Measurements from ENCODE around the gene GPANK1. TPM values are rescaled to one million over a fixed set of nuclear protein-coding genes. Genes with fewer than 3 reads are reported as not detected.

Gene GPANK1
- total and polyA plus RNA-seq, 9 of the 15 experiments (the other 6 are each of a cell fraction or from before 2014, with no cell fraction given), result 32.2 to 111 (median 46.3) TPM

DNA sequence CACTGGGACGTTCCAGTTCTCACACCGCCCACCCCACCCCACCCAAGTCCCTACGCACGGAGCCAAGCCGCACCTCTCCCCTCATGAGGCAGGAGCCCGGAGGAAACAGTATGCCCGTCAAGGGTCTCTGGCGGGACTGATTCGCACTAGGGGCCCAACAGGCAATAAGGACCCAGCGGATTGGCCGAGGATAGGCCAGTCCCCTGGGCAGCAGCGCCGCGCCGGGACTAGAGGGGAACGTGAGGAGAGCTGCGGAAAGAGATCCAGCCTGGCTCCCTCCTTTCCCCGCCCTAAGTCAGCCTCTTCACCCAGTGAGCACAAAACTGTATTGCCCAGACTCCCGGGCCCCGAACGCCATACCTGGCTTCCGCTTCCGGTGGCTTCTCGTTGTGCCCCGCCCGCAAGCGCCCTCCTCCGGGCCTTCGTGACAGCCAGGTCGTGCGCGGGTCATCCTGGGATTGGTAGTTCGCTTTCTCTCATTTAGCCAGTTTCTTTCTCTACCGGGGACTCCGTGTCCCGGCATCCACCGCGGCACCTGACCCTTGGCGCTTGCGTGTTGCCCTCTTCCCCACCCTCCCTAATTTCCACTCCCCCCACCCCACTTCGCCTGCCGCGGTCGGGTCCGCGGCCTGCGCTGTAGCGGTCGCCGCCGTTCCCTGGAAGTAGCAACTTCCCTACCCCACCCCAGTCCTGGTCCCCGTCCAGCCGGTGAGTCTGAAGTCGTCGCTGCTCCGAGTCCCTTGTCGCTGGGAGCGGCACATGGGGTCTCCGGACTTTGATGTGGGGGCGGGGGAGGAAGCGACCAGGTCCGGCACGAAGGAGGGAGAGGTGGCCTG lies 922 bp upstream of the GPANK1 start, which contains the start of gene CSNK2B (continued):
- TF ChIP-seq TCFL5 (CRISPR knock-in tag; conservative IDR thresholded peaks at IDR 0.05) (no peak), ZFPM2 (CRISPR knock-in tag; IDR thresholded peaks at IDR 0.05) (peak; percentile 80; the same call in 1 of the 2 replicates), ZNF324 (CRISPR knock-in tag; IDR thresholded peaks at IDR 0.05) (peak; percentile 25; the same call in 1 of the 2 replicates), CBX1 (IDR thresholded peaks at IDR 0.05; ENCODE audit: low read depth) (no peak), TBP (optimal IDR thresholded peaks at IDR 0.05; ENCODE audit: low read depth, low read length) (peak; percentile 83), NRF1 (conservative IDR thresholded peaks at IDR 0.05 in 1 of 2, IDR thresholded peaks at IDR 0.05 in 1 of 2) (peak; percentile 92 to 93), HNRNPK (IDR thresholded peaks at IDR 0.05; ENCODE audit: low read depth, low read length, poor library complexity, severe bottlenecking) (no peak), FOXK2 (conservative IDR thresholded peaks at IDR 0.05 in 1 of 2, IDR thresholded peaks at IDR 0.05 in 1 of 2; ENCODE audit: low read depth in 2 of 2) (peak; percentile 85 to 91)
- TF ChIP-seq, protein P1, sequence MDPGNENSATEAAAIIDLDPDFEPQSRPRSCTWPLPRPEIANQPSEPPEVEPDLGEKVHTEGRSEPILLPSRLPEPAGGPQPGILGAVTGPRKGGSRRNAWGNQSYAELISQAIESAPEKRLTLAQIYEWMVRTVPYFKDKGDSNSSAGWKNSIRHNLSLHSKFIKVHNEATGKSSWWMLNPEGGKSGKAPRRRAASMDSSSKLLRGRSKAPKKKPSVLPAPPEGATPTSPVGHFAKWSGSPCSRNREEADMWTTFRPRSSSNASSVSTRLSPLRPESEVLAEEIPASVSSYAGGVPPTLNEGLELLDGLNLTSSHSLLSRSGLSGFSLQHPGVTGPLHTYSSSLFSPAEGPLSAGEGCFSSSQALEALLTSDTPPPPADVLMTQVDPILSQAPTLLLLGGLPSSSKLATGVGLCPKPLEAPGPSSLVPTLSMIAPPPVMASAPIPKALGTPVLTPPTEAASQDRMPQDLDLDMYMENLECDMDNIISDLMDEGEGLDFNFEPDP (CRISPR knock-in tag; IDR thresholded peaks at IDR 0.05), result peak; percentile 69; the same call in 1 of the 2 replicates
- TF ChIP-seq, protein P2, sequence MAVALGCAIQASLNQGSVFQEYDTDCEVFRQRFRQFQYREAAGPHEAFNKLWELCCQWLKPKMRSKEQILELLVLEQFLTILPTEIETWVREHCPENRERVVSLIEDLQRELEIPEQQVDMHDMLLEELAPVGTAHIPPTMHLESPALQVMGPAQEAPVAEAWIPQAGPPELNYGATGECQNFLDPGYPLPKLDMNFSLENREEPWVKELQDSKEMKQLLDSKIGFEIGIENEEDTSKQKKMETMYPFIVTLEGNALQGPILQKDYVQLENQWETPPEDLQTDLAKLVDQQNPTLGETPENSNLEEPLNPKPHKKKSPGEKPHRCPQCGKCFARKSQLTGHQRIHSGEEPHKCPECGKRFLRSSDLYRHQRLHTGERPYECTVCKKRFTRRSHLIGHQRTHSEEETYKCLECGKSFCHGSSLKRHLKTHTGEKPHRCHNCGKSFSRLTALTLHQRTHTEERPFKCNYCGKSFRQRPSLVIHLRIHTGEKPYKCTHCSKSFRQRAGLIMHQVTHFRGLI (CRISPR knock-in tag; IDR thresholded peaks at IDR 0.05), result no peak
- TF ChIP-seq, protein P3, sequence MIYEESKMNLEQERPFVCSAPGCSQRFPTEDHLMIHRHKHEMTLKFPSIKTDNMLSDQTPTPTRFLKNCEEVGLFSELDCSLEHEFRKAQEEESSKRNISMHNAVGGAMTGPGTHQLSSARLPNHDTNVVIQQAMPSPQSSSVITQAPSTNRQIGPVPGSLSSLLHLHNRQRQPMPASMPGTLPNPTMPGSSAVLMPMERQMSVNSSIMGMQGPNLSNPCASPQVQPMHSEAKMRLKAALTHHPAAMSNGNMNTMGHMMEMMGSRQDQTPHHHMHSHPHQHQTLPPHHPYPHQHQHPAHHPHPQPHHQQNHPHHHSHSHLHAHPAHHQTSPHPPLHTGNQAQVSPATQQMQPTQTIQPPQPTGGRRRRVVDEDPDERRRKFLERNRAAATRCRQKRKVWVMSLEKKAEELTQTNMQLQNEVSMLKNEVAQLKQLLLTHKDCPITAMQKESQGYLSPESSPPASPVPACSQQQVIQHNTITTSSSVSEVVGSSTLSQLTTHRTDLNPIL (CRISPR knock-in tag; IDR thresholded peaks at IDR 0.05), result no peak
- TF ChIP-seq, protein P4, sequence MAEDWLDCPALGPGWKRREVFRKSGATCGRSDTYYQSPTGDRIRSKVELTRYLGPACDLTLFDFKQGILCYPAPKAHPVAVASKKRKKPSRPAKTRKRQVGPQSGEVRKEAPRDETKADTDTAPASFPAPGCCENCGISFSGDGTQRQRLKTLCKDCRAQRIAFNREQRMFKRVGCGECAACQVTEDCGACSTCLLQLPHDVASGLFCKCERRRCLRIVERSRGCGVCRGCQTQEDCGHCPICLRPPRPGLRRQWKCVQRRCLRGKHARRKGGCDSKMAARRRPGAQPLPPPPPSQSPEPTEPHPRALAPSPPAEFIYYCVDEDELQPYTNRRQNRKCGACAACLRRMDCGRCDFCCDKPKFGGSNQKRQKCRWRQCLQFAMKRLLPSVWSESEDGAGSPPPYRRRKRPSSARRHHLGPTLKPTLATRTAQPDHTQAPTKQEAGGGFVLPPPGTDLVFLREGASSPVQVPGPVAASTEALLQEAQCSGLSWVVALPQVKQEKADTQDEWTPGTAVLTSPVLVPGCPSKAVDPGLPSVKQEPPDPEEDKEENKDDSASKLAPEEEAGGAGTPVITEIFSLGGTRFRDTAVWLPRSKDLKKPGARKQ (CRISPR knock-in tag; IDR thresholded peaks at IDR 0.05), result no peak
- TF ChIP-seq, protein P5, sequence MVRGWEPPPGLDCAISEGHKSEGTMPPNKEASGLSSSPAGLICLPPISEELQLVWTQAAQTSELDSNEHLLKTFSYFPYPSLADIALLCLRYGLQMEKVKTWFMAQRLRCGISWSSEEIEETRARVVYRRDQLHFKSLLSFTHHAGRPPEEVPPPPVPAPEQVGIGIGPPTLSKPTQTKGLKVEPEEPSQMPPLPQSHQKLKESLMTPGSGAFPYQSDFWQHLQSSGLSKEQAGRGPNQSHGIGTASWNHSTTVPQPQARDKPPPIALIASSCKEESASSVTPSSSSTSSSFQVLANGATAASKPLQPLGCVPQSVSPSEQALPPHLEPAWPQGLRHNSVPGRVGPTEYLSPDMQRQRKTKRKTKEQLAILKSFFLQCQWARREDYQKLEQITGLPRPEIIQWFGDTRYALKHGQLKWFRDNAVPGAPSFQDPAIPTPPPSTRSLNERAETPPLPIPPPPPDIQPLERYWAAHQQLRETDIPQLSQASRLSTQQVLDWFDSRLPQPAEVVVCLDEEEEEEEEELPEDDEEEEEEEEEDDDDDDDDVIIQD (CRISPR knock-in tag; IDR thresholded peaks at IDR 0.05), result no peak
- TF ChIP-seq, protein P6, sequence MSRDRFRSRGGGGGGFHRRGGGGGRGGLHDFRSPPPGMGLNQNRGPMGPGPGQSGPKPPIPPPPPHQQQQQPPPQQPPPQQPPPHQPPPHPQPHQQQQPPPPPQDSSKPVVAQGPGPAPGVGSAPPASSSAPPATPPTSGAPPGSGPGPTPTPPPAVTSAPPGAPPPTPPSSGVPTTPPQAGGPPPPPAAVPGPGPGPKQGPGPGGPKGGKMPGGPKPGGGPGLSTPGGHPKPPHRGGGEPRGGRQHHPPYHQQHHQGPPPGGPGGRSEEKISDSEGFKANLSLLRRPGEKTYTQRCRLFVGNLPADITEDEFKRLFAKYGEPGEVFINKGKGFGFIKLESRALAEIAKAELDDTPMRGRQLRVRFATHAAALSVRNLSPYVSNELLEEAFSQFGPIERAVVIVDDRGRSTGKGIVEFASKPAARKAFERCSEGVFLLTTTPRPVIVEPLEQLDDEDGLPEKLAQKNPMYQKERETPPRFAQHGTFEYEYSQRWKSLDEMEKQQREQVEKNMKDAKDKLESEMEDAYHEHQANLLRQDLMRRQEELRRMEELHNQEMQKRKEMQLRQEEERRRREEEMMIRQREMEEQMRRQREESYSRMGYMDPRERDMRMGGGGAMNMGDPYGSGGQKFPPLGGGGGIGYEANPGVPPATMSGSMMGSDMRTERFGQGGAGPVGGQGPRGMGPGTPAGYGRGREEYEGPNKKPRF (IDR thresholded peaks at IDR 0.05; ENCODE audit: low read depth, low read length), result no peak
